ENCODE measurements around the gene GATAD1. TPM values are rescaled to one million over a fixed set of nuclear protein-coding genes. Genes with fewer than 3 reads are reported as not detected.
"Not testable (repeated sequence)": the region's sequence is repeated elsewhere in the genome, so short reads cannot be mapped to it uniquely, and the experiment has no call there.

The GATAD1 gene
- total RNA-seq, 1 experiment from 2014 or later: 15.9 TPM

DNA sequence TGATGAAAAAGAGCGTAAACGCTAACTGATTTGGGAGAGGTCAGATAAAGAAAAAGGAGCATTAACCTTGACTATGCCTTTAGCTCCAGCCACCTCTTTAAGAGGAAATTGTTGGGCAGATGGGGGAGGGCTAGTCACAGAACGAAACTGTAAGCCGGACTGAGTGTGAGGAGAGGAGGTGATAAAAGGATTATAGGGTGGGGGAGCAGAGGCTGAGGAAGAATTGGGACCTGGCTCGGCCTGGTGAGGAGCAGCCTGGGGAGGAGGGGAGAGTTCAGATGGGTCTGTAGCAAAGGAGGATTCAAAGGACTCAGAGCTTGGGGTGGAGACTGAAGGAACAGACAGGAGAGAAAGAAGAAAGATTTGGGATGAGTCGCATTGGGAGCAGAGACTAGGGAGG, 36.3 kb downstream of the GATAD1 start:
- not testable (repeated sequence) for DNase-seq (ENCODE audit: low read depth)

DNA sequence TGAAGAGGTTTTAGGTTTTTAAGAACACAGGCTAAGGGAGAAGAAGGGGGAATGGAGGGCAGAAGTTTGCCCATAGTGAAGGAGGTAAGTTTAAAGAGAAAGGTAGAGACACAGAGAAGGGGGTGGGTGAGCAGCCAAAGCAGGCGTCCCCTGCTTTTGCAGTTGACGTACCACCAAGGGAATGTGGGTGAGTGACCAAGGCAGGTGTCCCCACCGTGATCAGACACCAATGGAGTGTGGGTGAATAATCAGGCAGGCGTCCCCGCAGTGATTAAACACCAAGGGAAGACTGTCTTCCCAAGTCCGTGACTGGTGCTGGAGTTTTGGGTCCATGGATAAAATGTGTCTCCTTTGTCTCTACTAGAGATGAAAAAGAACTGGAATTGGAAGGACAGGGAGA, 36.9 kb downstream of the GATAD1 start:
- not testable (repeated sequence) for DNase-seq (ENCODE audit: low read depth)

DNA sequence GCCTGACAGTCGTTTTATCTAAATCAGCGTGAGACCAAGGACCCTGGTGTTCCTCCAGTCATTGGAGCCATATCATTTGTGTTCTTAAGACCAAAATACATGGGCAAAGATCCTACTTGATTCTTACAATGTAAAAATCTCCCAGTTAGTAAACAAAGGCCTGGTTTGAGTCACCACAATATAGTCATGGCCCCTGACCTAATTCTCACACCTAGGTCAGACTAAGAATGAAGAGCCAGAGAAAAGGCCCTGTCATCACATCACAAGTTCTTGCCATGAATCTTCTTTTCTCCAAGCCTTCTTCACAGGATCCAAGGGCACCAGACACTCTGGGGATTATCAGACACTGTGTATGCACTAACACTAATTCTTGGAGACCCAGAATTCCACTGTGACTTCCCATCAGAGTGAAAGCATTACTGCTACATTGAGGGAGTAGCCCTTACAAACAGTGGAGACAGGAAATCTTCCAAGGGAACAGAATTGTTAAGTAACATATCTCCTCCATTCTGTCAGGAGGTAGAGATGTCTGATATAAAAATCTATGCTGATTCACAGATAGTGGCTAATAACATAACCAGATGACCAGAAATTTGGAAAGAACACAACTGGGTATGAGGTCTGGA, 38.1 kb downstream of the GATAD1 start:
- DNase-seq (ENCODE audit: low read depth): no peak

DNA sequence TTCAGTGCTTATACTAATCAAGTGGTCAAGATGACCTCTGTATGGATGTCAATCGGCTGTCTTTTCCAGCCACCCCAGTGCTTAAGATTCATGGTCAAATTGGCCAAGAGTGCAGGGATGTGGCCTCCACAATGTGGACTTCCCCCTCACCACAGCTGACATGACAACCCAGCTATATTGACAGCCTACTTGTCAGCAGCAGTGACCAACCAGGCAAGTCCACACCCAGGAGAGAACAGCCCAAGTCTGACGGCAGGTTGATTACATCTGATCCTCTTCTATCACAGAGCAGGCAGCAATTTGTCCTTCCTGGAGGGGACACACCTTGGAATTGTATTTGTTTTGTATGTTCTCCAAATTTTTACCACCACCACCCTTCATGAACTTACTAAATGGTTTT, 38.7 kb downstream of the GATAD1 start:
- DNase-seq (ENCODE audit: low read depth): no peak

DNA sequence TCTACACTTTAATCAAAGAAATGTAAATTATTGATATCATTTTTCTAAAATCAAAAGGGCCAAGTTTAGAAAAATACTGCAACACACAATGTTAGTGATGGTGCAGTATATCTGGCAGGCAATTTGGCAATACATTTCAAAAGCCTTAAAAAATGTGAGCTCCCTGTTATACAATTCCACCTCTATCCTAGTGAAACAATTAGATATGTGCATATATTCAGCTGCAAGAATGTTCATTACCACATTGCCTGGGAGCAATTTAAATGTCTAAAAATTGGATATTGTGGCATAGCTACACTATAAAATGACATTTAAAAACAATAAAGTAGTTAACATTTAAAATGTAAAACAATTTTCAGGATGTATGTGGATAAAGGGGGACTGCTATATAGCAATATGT, 40.5 kb downstream of the GATAD1 start:
- DNase-seq (ENCODE audit: low read depth): no peak

- DNase-seq (ENCODE audit: low read depth): no peak
Measured at GRCh38 chr7:92489634-92490033, 42.4 kb downstream of the GATAD1 start.

- DNase-seq (ENCODE audit: low read depth): no peak
Measured at GRCh38 chr7:92496876-92497275, 49.6 kb downstream of the GATAD1 start.

DNA sequence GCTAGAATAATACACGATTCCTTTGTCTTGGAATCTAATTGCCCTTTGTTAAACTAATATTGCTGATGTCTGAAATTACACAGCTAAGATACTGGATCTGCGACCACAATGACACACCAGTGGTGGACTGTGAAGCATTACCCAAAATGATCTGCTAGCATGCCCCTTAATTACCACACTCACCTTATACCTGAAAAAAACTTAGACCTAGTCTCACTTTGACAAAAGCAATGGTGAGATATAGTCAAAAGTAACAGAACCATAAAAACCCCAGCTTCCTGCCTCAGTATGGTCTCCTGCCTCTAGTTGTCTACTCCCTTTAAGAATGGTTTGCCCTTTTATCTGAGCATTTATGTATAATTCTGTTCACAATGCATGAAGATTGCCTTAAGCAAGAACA, 51.3 kb downstream of the GATAD1 start:
- no peak for DNase-seq (ENCODE audit: low read depth)

DNA sequence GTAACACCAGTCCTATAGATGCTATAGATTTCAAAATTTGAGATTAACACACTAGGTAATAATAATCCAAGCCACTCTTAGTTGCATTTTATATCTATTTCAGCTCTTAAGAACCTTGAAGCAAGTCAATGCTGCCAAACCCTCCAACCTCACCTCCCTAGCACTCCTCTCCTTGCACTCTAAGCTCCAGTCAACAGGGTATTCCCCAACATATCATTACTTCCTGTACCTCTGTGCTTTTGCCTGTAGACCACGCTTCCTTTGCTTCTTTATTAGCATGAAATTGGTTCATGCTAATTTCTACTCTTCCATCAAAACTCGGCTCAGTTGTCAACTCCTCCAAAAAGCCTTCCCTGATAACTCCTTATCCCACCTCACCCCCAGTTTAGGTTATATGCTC, 56.5 kb downstream of the GATAD1 start:
- no peak for DNase-seq (ENCODE audit: low read depth)

DNA sequence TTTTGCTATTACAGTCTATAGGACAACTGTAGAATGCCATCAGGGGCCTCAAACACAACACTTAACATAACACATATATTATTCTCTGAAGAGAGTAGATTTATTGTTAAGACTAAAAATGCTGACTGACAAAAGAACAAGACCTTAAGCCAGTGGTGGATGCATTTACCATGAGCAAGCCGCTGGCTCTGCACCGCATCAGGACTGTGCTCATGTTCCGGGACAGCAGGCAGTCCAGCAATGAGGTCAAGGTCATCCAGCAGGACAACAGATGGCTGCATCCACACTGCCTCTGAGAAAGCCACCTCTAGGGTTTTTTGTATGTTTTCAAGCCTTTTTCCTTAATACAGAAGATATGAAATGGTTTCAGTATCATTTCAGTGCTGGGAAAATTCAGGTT, 57.3 kb downstream of the GATAD1 start:
- no peak for DNase-seq (ENCODE audit: low read depth)

- DNase-seq (ENCODE audit: low read depth): no peak
Measured at GRCh38 chr7:92506363-92506762, 59.1 kb downstream of the GATAD1 start.

- DNase-seq (ENCODE audit: low read depth): no peak
Measured at GRCh38 chr7:92508946-92509345, 61.7 kb downstream of the GATAD1 start.

Other genes starting within 250 kb of the GATAD1 start
- 37.5 and 54.1 TPM in 2 replicates for gene KRIT1, start 201.6 kb upstream of the GATAD1 start, total RNA-seq (2014; rRNA removed; shearing (Covaris generic))
- gene ANKIB1, start 201.5 kb upstream of the GATAD1 start, total RNA-seq (2014; rRNA removed; shearing (Covaris generic)): 36.6 and 50.7 TPM in 2 replicates
- gene ERVW-1, start 30.5 kb downstream of the GATAD1 start, total RNA-seq (2014; rRNA removed; shearing (Covaris generic)): not detected in 2 replicates
- 11.6 and 13.2 TPM in 2 replicates for gene PEX1, start 81.0 kb downstream of the GATAD1 start, total RNA-seq (2014; rRNA removed; shearing (Covaris generic))
- gene RBM48, start 81.3 kb downstream of the GATAD1 start, total RNA-seq (2014; rRNA removed; shearing (Covaris generic)): 9.2 and 9.6 TPM in 2 replicates
- gene FAM133B, start 142.9 kb downstream of the GATAD1 start, total RNA-seq (2014; rRNA removed; shearing (Covaris generic)): 13.4 and 13.5 TPM in 2 replicates